ENCODE data around the gene RNU6-9. TPM values are rescaled to one million over a fixed set of nuclear protein-coding genes. Genes with fewer than 3 reads are reported as not detected.

The RNU6-9 gene
- total RNA-seq, 1 donor = not detected

DNA sequence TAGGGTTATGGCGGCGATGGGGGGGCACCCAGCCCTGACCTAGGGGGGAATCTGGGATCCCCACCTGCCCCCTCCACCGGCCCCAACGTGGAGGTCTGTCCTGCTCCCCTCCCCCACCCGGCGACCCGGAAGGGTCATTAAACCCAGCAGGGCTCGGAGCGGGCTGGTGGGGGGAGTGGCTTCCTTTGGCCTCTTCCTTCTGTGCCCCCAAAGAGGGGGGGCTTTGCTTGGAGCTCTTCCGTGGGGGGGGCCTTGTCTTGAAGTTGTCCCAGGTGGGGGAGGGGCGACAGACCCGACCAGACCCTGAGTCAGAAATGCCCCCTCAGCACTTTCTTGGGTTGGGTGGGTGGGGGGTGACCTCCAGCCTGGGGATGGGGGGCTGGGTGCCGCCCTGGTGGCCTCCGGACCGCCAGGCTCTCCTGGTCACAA lies 34.1 kb downstream of the RNU6-9 start:
- DNase-seq (ENCODE audit: low read depth) = no peak
- peak overlapping the region; percentile 91 for H3K4me3 ChIP-seq (ENCODE audit: low read depth, low read length)
- TF ChIP-seq, protein P1, sequence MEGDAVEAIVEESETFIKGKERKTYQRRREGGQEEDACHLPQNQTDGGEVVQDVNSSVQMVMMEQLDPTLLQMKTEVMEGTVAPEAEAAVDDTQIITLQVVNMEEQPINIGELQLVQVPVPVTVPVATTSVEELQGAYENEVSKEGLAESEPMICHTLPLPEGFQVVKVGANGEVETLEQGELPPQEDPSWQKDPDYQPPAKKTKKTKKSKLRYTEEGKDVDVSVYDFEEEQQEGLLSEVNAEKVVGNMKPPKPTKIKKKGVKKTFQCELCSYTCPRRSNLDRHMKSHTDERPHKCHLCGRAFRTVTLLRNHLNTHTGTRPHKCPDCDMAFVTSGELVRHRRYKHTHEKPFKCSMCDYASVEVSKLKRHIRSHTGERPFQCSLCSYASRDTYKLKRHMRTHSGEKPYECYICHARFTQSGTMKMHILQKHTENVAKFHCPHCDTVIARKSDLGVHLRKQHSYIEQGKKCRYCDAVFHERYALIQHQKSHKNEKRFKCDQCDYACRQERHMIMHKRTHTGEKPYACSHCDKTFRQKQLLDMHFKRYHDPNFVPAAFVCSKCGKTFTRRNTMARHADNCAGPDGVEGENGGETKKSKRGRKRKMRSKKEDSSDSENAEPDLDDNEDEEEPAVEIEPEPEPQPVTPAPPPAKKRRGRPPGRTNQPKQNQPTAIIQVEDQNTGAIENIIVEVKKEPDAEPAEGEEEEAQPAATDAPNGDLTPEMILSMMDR (IDR thresholded peaks at IDR 0.05; ENCODE audit: insufficient read depth, low read depth, low read length) = no peak

DNA sequence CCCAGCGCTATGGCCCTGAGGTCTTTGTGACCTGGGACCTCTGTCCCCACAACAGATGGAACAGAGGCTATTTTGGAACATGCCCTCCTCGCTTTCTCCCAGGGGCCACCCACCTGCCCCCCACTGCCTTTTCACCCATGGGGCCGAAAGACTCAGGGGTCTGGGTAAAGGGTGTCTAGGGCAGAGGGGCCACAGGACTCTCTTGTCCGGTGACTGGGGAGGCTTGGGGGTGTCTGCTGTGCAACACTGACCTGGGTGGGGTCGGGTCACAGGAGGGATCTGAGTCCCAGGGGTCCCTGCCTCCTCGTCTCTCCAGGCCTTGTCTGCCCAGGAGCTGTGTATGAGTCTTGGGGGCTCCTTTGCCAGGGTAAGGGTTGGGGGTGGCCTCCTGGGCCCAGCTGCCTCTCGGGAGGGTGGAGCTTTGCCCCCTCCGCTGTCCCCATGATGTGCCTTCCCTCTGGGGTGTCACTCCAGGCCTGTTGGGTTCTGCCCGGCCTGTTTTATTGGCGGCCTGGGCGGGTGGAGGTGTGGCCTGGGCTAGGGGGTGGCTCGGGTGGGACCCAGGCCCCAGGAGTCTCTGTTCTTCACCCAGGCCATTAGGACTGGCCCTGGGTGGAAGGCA lies 34.6 kb downstream of the RNU6-9 start:
- TF ChIP-seq, protein P1 (IDR thresholded peaks at IDR 0.05; ENCODE audit: insufficient read depth, low read depth, low read length) = no peak
- peak overlapping the region; percentile 91 for H3K4me3 ChIP-seq (ENCODE audit: low read depth, low read length)
- DNase-seq (ENCODE audit: low read depth) = peak; percentile 43

DNA sequence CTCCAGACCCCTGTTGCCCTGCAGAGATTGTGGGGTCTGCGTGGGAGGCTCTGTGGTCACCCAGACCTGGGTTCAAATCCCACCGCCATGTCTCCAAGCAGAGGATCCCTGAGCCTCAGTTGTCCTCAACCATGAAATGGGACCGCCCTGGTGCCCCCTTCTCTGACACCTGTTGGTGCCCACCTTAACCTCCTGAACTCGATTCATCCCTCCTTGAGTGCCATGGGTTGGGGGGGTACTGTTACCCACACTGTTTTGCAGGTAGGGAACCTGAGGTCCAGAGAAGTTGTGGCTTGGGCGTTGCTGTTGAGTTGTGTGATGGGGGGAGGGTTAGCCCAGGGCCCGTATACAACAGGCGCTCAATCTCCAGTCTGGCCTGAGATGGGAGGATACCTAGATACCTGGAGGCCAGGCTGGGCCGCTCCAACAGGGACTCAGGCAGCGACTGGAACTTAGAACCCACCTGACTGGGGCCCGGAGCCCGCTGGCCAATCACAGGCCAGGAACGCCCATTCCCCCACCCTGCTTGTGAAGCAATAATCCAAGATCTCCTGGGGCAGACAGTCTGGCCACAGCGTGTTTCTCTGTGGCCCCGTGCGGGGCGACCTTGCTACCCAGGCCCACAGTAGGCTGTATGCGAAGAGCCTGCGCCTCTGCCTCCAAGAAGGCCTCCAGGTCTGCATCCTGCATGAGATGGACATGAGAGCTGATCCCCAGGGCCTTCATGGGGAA lies 35.4 kb downstream of the RNU6-9 start:
- peak; percentile 65 for DNase-seq (ENCODE audit: low read depth)
- H3K4me3 ChIP-seq (ENCODE audit: low read depth, low read length) = peak overlapping the region; percentile 91
- TF ChIP-seq, protein P1 (IDR thresholded peaks at IDR 0.05; ENCODE audit: insufficient read depth, low read depth, low read length) = no peak

DNA sequence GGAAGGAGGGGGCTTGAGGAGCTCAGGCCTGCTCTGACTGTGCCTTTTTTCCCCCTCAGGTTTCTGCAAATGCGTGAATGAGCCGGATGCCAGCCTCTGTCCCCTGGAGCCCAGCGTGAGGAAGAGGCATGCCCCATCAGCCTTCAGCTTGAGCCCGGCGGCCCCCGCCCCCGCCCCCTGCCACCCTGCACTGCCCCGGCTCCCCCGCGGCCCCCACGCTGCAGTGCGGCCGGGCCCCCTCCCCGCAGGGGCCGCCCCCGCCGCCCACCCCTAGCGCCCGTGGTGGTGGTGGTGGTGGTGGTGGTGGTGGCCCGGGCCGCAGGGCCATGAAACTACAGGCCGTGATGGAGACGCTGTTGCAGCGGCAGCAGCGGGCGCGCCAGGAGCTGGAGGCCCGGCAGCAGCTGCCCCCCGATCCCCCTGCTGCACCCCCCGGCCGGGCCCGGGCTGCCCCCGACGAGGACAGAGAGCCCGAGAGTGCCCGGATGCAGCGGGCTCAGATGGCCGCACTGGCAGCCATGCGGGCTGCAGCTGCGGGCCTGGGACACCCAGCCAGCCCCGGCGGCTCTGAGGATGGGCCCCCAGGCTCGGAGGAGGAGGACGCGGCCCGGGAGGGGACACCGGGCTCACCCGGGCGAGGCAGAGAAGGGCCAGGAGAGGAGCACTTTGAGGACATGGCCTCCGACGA lies 36.1 kb downstream of the RNU6-9 start:
- H3K4me3 ChIP-seq (ENCODE audit: low read depth, low read length) = no peak overlapping the region
- no peak for DNase-seq (ENCODE audit: low read depth)
- TF ChIP-seq, protein P1 (IDR thresholded peaks at IDR 0.05; ENCODE audit: insufficient read depth, low read depth, low read length) = no peak

DNA sequence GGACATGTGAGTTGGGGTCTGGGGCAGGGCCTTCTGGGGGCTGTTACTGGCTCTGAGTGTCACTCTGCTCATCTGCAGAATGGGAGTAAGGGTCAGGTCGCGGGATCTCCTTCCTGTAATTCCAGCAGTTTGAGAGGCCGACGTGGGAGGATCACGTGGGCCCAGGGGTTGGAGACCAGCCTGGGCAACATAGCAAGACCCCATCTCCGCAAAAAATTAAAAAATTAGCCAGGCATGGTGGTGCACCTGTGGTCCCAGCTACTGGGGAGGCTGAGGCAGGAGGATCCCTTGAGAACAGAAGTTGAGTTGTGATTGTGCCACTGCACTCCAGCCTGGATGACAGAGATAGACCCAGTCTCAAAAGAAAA lies 36.6 kb downstream of the RNU6-9 start:
- TF ChIP-seq, protein P1 (IDR thresholded peaks at IDR 0.05; ENCODE audit: insufficient read depth, low read depth, low read length) = no peak

DNA sequence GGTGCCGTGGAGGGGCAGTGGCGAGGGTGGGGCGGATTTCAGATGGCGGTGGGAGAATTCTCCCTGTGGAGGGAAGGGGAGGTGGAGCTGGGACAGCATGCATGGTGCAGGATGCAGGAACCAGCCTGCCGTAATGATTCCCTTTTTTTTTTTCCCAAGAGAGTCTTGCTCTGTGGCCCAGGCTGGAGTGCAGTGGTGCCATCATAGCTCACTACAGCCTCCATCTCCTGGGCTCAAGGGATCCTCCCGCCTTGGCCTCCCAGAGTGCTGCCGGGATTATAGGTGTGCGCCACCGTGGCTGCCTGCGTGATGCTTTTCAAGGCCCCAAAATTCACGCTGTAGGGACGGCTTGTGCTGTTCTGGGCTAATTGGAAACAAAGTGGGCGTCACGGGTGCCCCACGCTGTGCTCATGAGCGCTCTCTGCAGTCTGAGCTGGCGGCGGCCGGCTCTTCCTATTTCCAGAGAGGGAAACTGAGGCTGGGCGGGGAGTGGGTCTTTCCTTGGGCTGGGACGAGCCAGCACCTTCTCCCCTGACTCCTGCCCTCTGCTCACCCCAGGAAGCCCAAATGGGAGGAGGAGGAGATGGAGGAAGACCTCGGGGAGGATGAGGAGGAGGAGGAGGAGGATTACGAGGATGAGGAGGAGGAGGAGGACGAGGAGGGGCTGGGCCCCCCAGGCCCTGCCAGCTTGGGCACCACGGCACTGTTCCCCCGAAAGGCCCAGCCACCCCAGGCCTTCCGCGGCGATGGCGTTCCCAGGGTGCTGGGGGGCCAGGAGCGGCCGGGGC lies 38.8 kb downstream of the RNU6-9 start:
- no peak for DNase-seq (ENCODE audit: low read depth)
- peak overlapping the region; percentile 6 for H3K4me3 ChIP-seq (ENCODE audit: low read depth, low read length)
- TF ChIP-seq, protein P1 (IDR thresholded peaks at IDR 0.05; ENCODE audit: insufficient read depth, low read depth, low read length) = no peak

More for the DNA sequence above, 36.6 kb downstream of the RNU6-9 start:
- no peak overlapping the region for H3K4me3 ChIP-seq (ENCODE audit: low read depth, low read length)
- DNase-seq (ENCODE audit: low read depth) = no peak
